ENCODE measurements around the gene CXCL3. TPM values are rescaled to one million over a fixed set of nuclear protein-coding genes. Genes with fewer than 3 reads are reported as not detected.

CXCL3 gene
- total RNA-seq, 1 experiment from 2014 or later, result 0.23 TPM

GRCh38 chr4:73988061-73988460 is 50.4 kb downstream of the CXCL3 start, which contains the start of gene PPBP:
TSS of gene PPBP (minus strand) at chr4:73988190. CDS start at chr4:73988103, 87 bp downstream.
- TF ChIP-seq TCF7L2 (IDR thresholded peaks at IDR 0.05; ENCODE audit: low read depth, low read length) (no peak), REST (IDR thresholded peaks at IDR 0.05; ENCODE audit: insufficient read depth in 1 of 2, low read depth in 2 of 2, low read length in 1 of 2) (no peak), POLR2AphosphoS5 (IDR thresholded peaks at IDR 0.05; ENCODE audit: low read depth, low read length) (no peak), SIN3A (IDR thresholded peaks at IDR 0.05; ENCODE audit: borderline replicate concordance, insufficient read depth, low read depth, low read length) (no peak)
- TF ChIP-seq, protein P1, sequence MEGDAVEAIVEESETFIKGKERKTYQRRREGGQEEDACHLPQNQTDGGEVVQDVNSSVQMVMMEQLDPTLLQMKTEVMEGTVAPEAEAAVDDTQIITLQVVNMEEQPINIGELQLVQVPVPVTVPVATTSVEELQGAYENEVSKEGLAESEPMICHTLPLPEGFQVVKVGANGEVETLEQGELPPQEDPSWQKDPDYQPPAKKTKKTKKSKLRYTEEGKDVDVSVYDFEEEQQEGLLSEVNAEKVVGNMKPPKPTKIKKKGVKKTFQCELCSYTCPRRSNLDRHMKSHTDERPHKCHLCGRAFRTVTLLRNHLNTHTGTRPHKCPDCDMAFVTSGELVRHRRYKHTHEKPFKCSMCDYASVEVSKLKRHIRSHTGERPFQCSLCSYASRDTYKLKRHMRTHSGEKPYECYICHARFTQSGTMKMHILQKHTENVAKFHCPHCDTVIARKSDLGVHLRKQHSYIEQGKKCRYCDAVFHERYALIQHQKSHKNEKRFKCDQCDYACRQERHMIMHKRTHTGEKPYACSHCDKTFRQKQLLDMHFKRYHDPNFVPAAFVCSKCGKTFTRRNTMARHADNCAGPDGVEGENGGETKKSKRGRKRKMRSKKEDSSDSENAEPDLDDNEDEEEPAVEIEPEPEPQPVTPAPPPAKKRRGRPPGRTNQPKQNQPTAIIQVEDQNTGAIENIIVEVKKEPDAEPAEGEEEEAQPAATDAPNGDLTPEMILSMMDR (IDR thresholded peaks at IDR 0.05), result no peak
- no peaks in the 10 kb centered on the region for H3K9me3 ChIP-seq (ENCODE audit: control insufficient read depth, insufficient read depth, low read depth, low read length)
- 0 out of 2 replicates have a peak, but pooled peaks cover 2% of the 10 kb centered on the region for H3K27me3 ChIP-seq (ENCODE audit: control insufficient read depth, insufficient read depth, low read length)
- no peaks in the 10 kb centered on the region for H3K36me3 ChIP-seq (ENCODE audit: control insufficient read depth, insufficient read depth, low read length)
- no peaks in the 10 kb centered on the region for H3K4me1 ChIP-seq (ENCODE audit: control insufficient read depth, insufficient read depth, low read length)
- no peak for DNase-seq (ENCODE audit: low read depth, low spot score)
- intact Hi-C loops (cut with micrococcal nuclease; ENCODE audit: unreplicated experiment), result no loop called here
- H3K4me3 ChIP-seq (ENCODE audit: low read depth in 2 of 2, low read length in 2 of 2), result no peak within 1 kb of the TSS
- POLR2A ChIA-PET, result no interaction called here
- in situ Hi-C loops (cut with HindIII; ENCODE audit: low pct_unique_long_range_greater_than_20kb, low sequenced_read_pairs), result no loop called here
- ATAC-seq, result no peak
- CTCF ChIA-PET, result no interaction called here
- BruUV-seq (replicated peaks), result no TSS peak
- H3K27ac ChIP-seq (ENCODE audit: low read length), result no peak within 1 kb of the TSS

Other genes starting within 250 kb of the CXCL3 start
- 0.33 TPM for gene CXCL6, start 202.0 kb downstream of the CXCL3 start, total RNA-seq (2021; ENCODE audit: unreplicated experiment)
- 0.51 TPM for gene PF4V1, start 185.4 kb downstream of the CXCL3 start, total RNA-seq (2021; ENCODE audit: unreplicated experiment)
- gene CXCL1, start 169.3 kb downstream of the CXCL3 start, total RNA-seq (2021; ENCODE audit: unreplicated experiment), result 12.8 TPM
- not detected for gene PF4, start 56.7 kb downstream of the CXCL3 start, total RNA-seq (2021; ENCODE audit: unreplicated experiment)
- gene PPBP, start 50.5 kb downstream of the CXCL3 start, total RNA-seq (2021; ENCODE audit: unreplicated experiment), result not detected
- gene CXCL5, start 40.0 kb downstream of the CXCL3 start, total RNA-seq (2021; ENCODE audit: unreplicated experiment), result 0.10 TPM
- 0.80 TPM for gene CXCL2, start 60.5 kb upstream of the CXCL3 start, total RNA-seq (2021; ENCODE audit: unreplicated experiment)
- gene MTHFD2L, start 119.4 kb upstream of the CXCL3 start, total RNA-seq (2021; ENCODE audit: unreplicated experiment), result 6.6 TPM

All from Panc1 (cell line).